ENCODE results near the gene PLET1. TPM values are rescaled to one million over a fixed set of nuclear protein-coding genes. Genes with fewer than 3 reads are reported as not detected.

PLET1 gene
- total RNA-seq, 1 experiment from 2014 or later: not detected

- TF ChIP-seq RAD21 (IDR thresholded peaks at IDR 0.05; ENCODE audit: low read depth): no peak
Measured at GRCh38 chr11:112306230-112306629, 45.6 kb upstream of the PLET1 start (continued).

- H3K4me1 ChIP-seq (ENCODE audit: control insufficient read depth in 1 of 2, insufficient read depth in 2 of 2, low read length in 2 of 2): peaks cover 6 to 8% of the 10 kb centered on the region in 2 experiments
- no peak for DNase-seq (ENCODE audit: low read depth, low spot score)
- H3K79me2 ChIP-seq (ENCODE audit: insufficient read depth, low read length): no peaks in the 10 kb centered on the region
- H3K4me3 ChIP-seq (replicated peaks in 1 of 2; ENCODE audit: low read depth in 1 of 2, low read length in 2 of 2): no peak overlapping the region
- ChIA-PET POLR2A (no interaction called here), CTCF (no interaction called here), RAD21 (ENCODE audit: low non-redundant PET in 1 of 2, low total read pairs in 2 of 2, uncharacterized antibody in 2 of 2, unreplicated experiment in 2 of 2) (no interaction called here)
- H3K9me3 ChIP-seq (ENCODE audit: control insufficient read depth in 1 of 2, insufficient read depth in 1 of 2, low read depth in 1 of 2, low read length in 2 of 2): 0 out of 4 replicates have a peak, but pooled peaks cover 0 to 3% of the 10 kb centered on the region in 2 experiments
- ATAC-seq: no peak
- no peaks in the 10 kb centered on the region for H4K20me1 ChIP-seq (ENCODE audit: insufficient read depth)
- no peak overlapping the region for H3K9ac ChIP-seq (ENCODE audit: low read length)
- no peaks in the 10 kb centered on the region for H3K27me3 ChIP-seq (ENCODE audit: insufficient read depth, low read length)
- no TSS peak for BruUV-seq (replicated peaks)
- TF ChIP-seq POLR2A (IDR thresholded peaks at IDR 0.05; ENCODE audit: borderline replicate concordance, extremely low read depth, insufficient read depth, insufficient read length) (no peak), SP1 (IDR thresholded peaks at IDR 0.05; ENCODE audit: low read depth) (no peak), YY1 (IDR thresholded peaks at IDR 0.05; ENCODE audit: extremely low read depth, insufficient replicate concordance, low read depth, low read length) (no peak), MAX (IDR thresholded peaks at IDR 0.05) (no peak), POLR2AphosphoS5 (IDR thresholded peaks at IDR 0.05; ENCODE audit: low read depth, low read length) (no peak), TCF7L2 (IDR thresholded peaks at IDR 0.05; ENCODE audit: borderline replicate concordance, extremely low read depth, insufficient read depth, insufficient read length) (no peak), JUND (IDR thresholded peaks at IDR 0.05) (no peak), RAD21 (IDR thresholded peaks at IDR 0.05; ENCODE audit: low read depth) (no peak), ELF1 (IDR thresholded peaks at IDR 0.05; ENCODE audit: borderline replicate concordance, low read depth) (no peak), ATF3 (IDR thresholded peaks at IDR 0.05) (no peak)
- H2AFZ ChIP-seq (ENCODE audit: low read depth, low read length, poor library complexity, severe bottlenecking): no peak overlapping the region
- H3K9me2 ChIP-seq (ENCODE audit: insufficient read depth): no peaks in the 10 kb centered on the region
- H3K36me3 ChIP-seq (ENCODE audit: control insufficient read depth in 1 of 2, insufficient read depth in 2 of 2, low read length in 2 of 2): no peaks in the 10 kb centered on the region
- H3K27ac ChIP-seq (ENCODE audit: low read depth, low read length): no peak overlapping the region
- intact Hi-C loops (cut with micrococcal nuclease): no loop called here
- no peak overlapping the region for H3K4me2 ChIP-seq (ENCODE audit: low read length)
Measured at GRCh38 chr11:112304914-112305313, 44.3 kb upstream of the PLET1 start.

Measured in HCT116 (cell line).